ENCODE results near the gene LHB. TPM values are rescaled to one million over a fixed set of nuclear protein-coding genes. Genes with fewer than 3 reads are reported as not detected.

Gene LHB
- total and polyA plus RNA-seq, 2 donors (not counting 1 experiment from before 2014, with no cell fraction given) = 1.1 to 4.7 TPM

DNA sequence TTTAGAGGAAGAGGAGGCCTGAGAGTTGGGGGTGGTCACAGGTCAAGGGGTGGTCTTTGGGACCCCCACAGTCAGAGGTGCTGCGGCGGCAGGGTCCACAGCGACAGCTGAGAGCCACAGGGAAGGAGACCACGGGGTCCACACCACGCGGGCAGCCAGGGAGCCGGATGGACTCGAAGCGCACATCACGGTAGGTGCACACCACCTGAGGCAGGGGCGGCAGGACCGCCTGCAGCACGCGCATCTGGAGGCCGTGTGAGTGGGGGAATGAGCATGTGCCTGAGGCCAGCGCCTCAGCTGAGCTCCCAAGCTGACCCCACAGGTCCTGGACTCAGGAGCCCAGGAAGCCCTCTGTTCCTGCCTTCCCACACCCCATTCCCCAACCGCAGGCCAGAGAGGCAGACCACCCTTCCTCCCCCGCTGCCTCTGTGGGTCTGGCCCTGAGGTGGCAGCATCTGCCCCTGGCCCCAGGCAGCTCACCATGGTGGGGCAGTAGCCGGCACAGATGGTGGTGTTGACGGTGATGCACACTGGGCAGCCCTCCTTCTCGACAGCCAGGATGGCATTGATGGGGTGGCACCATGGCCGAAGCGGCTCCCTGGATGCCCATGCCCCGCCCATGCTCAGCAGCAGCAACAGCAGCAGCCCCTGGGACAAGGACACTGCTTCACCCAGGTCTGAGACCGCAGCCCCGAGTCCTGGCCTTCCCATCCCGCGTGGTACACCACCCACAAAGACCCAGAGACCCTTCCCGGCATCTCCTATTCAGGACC, 638 bp downstream of the LHB start:
- Histone ChIP-seq H3K27ac (ENCODE audit: low read length in 2 of 2) (no peak overlapping the region), H3K27me3 (replicated peaks in 1 of 4; ENCODE audit: control extremely low read depth in 1 of 4, control insufficient read depth in 3 of 4, insufficient read depth in 4 of 4, low read length in 3 of 4) (peaks cover 0 to 9% (median 2%) of the 10 kb centered on the region in 4 experiments), H3K9me3 (ENCODE audit: control extremely low read depth in 1 of 3, control insufficient read depth in 2 of 3, insufficient read depth in 1 of 3, low read length in 2 of 3) (no peaks in the 10 kb centered on the region), H4K20me1 (ENCODE audit: control insufficient read depth, insufficient read depth, low read length, poor library complexity, severe bottlenecking) (no peaks in the 10 kb centered on the region), H3K36me3 (replicated peaks in 1 of 2; ENCODE audit: control extremely low read depth in 1 of 2, control insufficient read depth in 1 of 2, extremely low read depth in 1 of 2, insufficient read depth in 2 of 2, low read length in 1 of 2) (peaks cover 0 to 15% of the 10 kb centered on the region in 2 experiments), H3K9ac (ENCODE audit: low read length) (no peak overlapping the region), H2AFZ (ENCODE audit: insufficient read depth, low read depth, low read length, poor library complexity, severe bottlenecking) (no peak overlapping the region), H3K4me3 (ENCODE audit: control extremely low read depth in 1 of 5, extremely low read depth in 1 of 5, insufficient read depth in 1 of 5, low read depth in 2 of 5, low read length in 4 of 5) (no peak overlapping the region), H3K4me2 (replicated peaks; ENCODE audit: low read depth, low read length, poor library complexity, severe bottlenecking) (no peak overlapping the region), H3K79me2 (ENCODE audit: control insufficient read depth, insufficient read depth, low read length) (no peaks in the 10 kb centered on the region), H3K4me1 (ENCODE audit: control insufficient read depth in 2 of 2, insufficient read depth in 2 of 2, low read length in 2 of 2) (peaks cover 24 to 38% of the 10 kb centered on the region in 2 donors)
- ChIA-PET POLR2A (no interaction called here), CTCF (no interaction called here)
- TF ChIP-seq EZH2 (IDR thresholded peaks at IDR 0.05; ENCODE audit: borderline replicate concordance, insufficient read depth, low read depth, low read length, poor library complexity, severe bottlenecking) = no peak
- TF ChIP-seq, protein P1, sequence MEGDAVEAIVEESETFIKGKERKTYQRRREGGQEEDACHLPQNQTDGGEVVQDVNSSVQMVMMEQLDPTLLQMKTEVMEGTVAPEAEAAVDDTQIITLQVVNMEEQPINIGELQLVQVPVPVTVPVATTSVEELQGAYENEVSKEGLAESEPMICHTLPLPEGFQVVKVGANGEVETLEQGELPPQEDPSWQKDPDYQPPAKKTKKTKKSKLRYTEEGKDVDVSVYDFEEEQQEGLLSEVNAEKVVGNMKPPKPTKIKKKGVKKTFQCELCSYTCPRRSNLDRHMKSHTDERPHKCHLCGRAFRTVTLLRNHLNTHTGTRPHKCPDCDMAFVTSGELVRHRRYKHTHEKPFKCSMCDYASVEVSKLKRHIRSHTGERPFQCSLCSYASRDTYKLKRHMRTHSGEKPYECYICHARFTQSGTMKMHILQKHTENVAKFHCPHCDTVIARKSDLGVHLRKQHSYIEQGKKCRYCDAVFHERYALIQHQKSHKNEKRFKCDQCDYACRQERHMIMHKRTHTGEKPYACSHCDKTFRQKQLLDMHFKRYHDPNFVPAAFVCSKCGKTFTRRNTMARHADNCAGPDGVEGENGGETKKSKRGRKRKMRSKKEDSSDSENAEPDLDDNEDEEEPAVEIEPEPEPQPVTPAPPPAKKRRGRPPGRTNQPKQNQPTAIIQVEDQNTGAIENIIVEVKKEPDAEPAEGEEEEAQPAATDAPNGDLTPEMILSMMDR (IDR thresholded peaks at IDR 0.05) = no peak
- H3K27ac Mint-ChIP-seq = no peak overlapping the region
- H3K27me3 Mint-ChIP-seq = no peaks in the 10 kb centered on the region
- WGBS (ENCODE audit: insufficient coverage) = 98% methylated on average over 15 of the region's 29 CpGs
- intact Hi-C loops (cut with micrococcal nuclease) = no loop called here
- peaks cover 31% of the 10 kb centered on the region for H3K4me1 Mint-ChIP-seq
- DNase-seq (peak; percentile 11), ATAC-seq (ENCODE audit: low read depth) (no peak)
- H3K9me3 Mint-ChIP-seq (ENCODE audit: insufficient read depth) = no peaks in the 10 kb centered on the region
- peak overlapping the region; percentile 39 for H3K4me3 Mint-ChIP-seq

DNA sequence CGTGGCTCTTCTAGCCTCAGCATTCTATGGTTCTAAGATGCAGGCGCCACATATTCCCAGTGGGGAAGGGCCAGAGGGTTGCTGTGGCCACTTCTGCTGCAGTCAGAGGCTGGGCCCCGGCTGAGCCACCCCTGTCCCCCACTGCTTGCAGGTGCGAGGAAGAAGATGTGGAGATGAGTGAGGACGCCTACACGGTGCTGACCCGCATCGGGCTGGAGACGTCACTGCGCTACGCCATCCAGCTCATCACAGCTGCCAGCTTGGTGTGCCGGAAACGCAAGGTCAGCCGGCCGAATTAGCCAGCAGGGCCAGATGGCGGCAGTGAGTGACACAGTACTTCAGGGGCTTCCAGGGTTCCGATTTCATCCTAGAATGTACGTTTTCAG, 2.0 kb downstream of the LHB start:
- peaks cover 0 to 9% (median 2%) of the 10 kb centered on the region in 4 experiments for H3K27me3 ChIP-seq (replicated peaks in 1 of 4; ENCODE audit: control extremely low read depth in 1 of 4, control insufficient read depth in 3 of 4, insufficient read depth in 4 of 4, low read length in 3 of 4)
- H3K4me1 ChIP-seq (ENCODE audit: control insufficient read depth in 2 of 2, insufficient read depth in 2 of 2, low read length in 2 of 2) = peaks cover 15 to 25% of the 10 kb centered on the region in 2 donors
- no peak overlapping the region for H3K4me2 ChIP-seq (replicated peaks; ENCODE audit: low read depth, low read length, poor library complexity, severe bottlenecking)
- no peak overlapping the region for H3K27ac ChIP-seq (ENCODE audit: low read length in 2 of 2)
- DNase-seq (no peak), ATAC-seq (ENCODE audit: low read depth) (no peak)
- intact Hi-C loops (cut with micrococcal nuclease) = no loop called here
- ChIA-PET CTCF (no interaction called here), POLR2A (no interaction called here)
- WGBS (ENCODE audit: insufficient coverage) = 93% methylated on average over 18 of the region's 18 CpGs
- no peak overlapping the region for H2AFZ ChIP-seq (ENCODE audit: insufficient read depth, low read depth, low read length, poor library complexity, severe bottlenecking)
- H3K36me3 ChIP-seq (replicated peaks in 1 of 2; ENCODE audit: control extremely low read depth in 1 of 2, control insufficient read depth in 1 of 2, extremely low read depth in 1 of 2, insufficient read depth in 2 of 2, low read length in 1 of 2) = peaks cover 0 to 26% of the 10 kb centered on the region in 2 experiments
- H3K9ac ChIP-seq (ENCODE audit: low read length) = no peak overlapping the region
- Mint-ChIP-seq H3K4me3 (no peak overlapping the region), H3K27me3 (no peaks in the 10 kb centered on the region), H3K4me1 (peaks cover 18% of the 10 kb centered on the region), H3K27ac (no peak overlapping the region), H3K9me3 (ENCODE audit: insufficient read depth) (no peaks in the 10 kb centered on the region)
- H3K4me3 ChIP-seq (ENCODE audit: control extremely low read depth in 1 of 5, extremely low read depth in 1 of 5, insufficient read depth in 1 of 5, low read depth in 2 of 5, low read length in 4 of 5) = no peak overlapping the region
- H4K20me1 ChIP-seq (ENCODE audit: control insufficient read depth, insufficient read depth, low read length, poor library complexity, severe bottlenecking) = no peaks in the 10 kb centered on the region
- H3K9me3 ChIP-seq (ENCODE audit: control extremely low read depth in 1 of 3, control insufficient read depth in 2 of 3, insufficient read depth in 1 of 3, low read length in 2 of 3) = no peaks in the 10 kb centered on the region
- H3K79me2 ChIP-seq (ENCODE audit: control insufficient read depth, insufficient read depth, low read length) = no peaks in the 10 kb centered on the region
- TF ChIP-seq, protein P1 (IDR thresholded peaks at IDR 0.05) = no peak
- TF ChIP-seq EZH2 (IDR thresholded peaks at IDR 0.05; ENCODE audit: borderline replicate concordance, insufficient read depth, low read depth, low read length, poor library complexity, severe bottlenecking) = no peak

Measured in B cell (primary cell).